ENCODE data around the gene FBXO41. TPM values are rescaled to one million over a fixed set of nuclear protein-coding genes. Genes with fewer than 3 reads are reported as not detected.
"Not testable (repeated sequence)": the region's sequence is repeated elsewhere in the genome, so short reads cannot be mapped to it uniquely, and the experiment has no call there.

FBXO41 gene
- total and polyA plus RNA-seq, 2 donors, result 2.8 to 8.2 TPM

- no peak for DNase-seq (ENCODE audit: low read depth in 6 of 9, low spot score in 9 of 9)
- H3K27me3 ChIP-seq (ENCODE audit: control insufficient read depth in 2 of 2, insufficient read depth in 1 of 2, low read length in 1 of 2), result peaks cover 0 to 2% of the 10 kb centered on the region in 2 donors
Measured at GRCh38 chr2:73264783-73265182, 19.5 kb downstream of the FBXO41 start.

GRCh38 chr2:73264332-73264606 lies 20.0 kb downstream of the FBXO41 start:
- Histone ChIP-seq H3K36me3 (ENCODE audit: control insufficient read depth in 2 of 2, insufficient read depth in 2 of 2, low read length in 1 of 2) (peaks cover 10 to 27% of the 10 kb centered on the region in 2 donors), H3K27me3 (ENCODE audit: control insufficient read depth in 2 of 2, insufficient read depth in 1 of 2, low read length in 1 of 2) (peaks cover 0 to 2% of the 10 kb centered on the region in 2 donors), H3K4me1 (ENCODE audit: control insufficient read depth in 2 of 2, insufficient read depth in 2 of 2, low read length in 2 of 2) (peaks cover 0 to 3% of the 10 kb centered on the region in 2 donors), H3K9me3 (ENCODE audit: control insufficient read depth in 2 of 2, insufficient read depth in 1 of 2, low read length in 1 of 2) (no peaks in the 10 kb centered on the region), H3K4me3 (ENCODE audit: low read length in 2 of 2) (no peak overlapping the region), H3K27ac (ENCODE audit: low read depth in 1 of 2, low read length in 1 of 2) (no peak overlapping the region)
- WGBS, result 98% methylated on average over 15 of the region's 15 CpGs
- DNase-seq (ENCODE audit: low read depth in 6 of 9, low spot score in 9 of 9), result no peak

More at GRCh38 chr2:73264783-73265182, 19.5 kb downstream of the FBXO41 start:
- Histone ChIP-seq H3K27ac (ENCODE audit: low read depth in 1 of 2, low read length in 1 of 2) (no peak overlapping the region), H3K4me3 (ENCODE audit: low read length in 2 of 2) (no peak overlapping the region), H3K4me1 (ENCODE audit: control insufficient read depth in 2 of 2, insufficient read depth in 2 of 2, low read length in 2 of 2) (peaks cover 2 to 5% of the 10 kb centered on the region in 2 donors), H3K36me3 (ENCODE audit: control insufficient read depth in 2 of 2, insufficient read depth in 2 of 2, low read length in 1 of 2) (peaks cover 6 to 22% of the 10 kb centered on the region in 2 donors), H3K9me3 (ENCODE audit: control insufficient read depth in 2 of 2, insufficient read depth in 1 of 2, low read length in 1 of 2) (no peaks in the 10 kb centered on the region)
- WGBS, result 97% methylated on average over 4 of the region's 4 CpGs

GRCh38 chr2:73263540-73264331 lies 20.5 kb downstream of the FBXO41 start:
- H3K4me1 ChIP-seq (ENCODE audit: control insufficient read depth in 2 of 2, insufficient read depth in 2 of 2, low read length in 2 of 2), result no peaks in the 10 kb centered on the region
- H3K27me3 ChIP-seq (ENCODE audit: control insufficient read depth in 2 of 2, insufficient read depth in 1 of 2, low read length in 1 of 2), result peaks cover 0 to 2% of the 10 kb centered on the region in 2 donors
- no peak overlapping the region for H3K27ac ChIP-seq (ENCODE audit: low read depth in 1 of 2, low read length in 1 of 2)
- DNase-seq (ENCODE audit: low read depth in 6 of 9, low spot score in 9 of 9), result no peak
- H3K36me3 ChIP-seq (ENCODE audit: control insufficient read depth in 2 of 2, insufficient read depth in 2 of 2, low read length in 1 of 2), result peaks cover 15 to 32% of the 10 kb centered on the region in 2 donors
- WGBS, result 98% methylated on average over 16 of the region's 16 CpGs
- H3K9me3 ChIP-seq (ENCODE audit: control insufficient read depth in 2 of 2, insufficient read depth in 1 of 2, low read length in 1 of 2), result no peaks in the 10 kb centered on the region
- no peak overlapping the region for H3K4me3 ChIP-seq (ENCODE audit: low read length in 2 of 2)

DNA sequence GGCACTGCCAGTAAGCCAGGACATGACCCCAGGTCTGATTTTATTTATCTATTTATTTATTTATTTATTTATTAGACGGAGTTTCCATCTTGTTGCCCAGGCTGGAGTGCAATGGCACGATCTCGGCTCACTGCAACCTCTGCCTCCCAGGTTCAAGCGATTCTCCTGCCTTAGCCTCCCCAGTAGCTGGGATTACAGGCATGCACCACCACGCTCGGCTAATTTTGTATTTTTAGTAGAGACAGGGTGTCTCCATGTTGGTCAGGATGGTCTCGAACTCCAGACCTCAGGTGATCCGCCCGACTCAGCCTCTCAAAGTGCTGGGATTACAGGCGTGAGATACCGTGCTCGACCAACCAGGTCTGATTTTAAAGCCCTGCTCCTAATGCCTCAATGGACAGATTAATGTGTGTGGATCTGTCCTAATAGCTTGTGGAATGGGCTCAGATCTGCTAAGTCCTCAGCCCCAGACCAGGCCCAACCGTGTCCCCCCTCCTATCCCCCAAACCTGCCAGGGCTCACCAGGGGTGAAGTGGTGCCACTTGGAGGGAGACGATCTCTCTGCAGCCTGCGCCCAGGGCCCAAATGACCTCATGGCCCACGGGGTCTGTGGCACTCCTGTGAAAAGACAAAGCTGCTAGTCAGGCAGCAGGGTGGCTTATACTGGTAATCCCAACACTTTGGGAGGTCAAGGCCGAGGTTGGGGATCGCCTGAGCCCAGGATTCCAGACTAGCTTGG lies 21.4 kb downstream of the FBXO41 start:
- not testable (repeated sequence) for H3K27ac ChIP-seq (ENCODE audit: low read depth in 1 of 2, low read length in 1 of 2); H3K4me3 ChIP-seq (ENCODE audit: low read length in 2 of 2); H3K4me1 ChIP-seq (ENCODE audit: control insufficient read depth in 2 of 2, insufficient read depth in 2 of 2, low read length in 2 of 2); H3K9me3 ChIP-seq (ENCODE audit: control insufficient read depth in 2 of 2, insufficient read depth in 1 of 2, low read length in 1 of 2); DNase-seq (ENCODE audit: low read depth in 6 of 9, low spot score in 9 of 9); H3K27me3 ChIP-seq (ENCODE audit: control insufficient read depth in 2 of 2, insufficient read depth in 1 of 2, low read length in 1 of 2)
- peaks cover 21 to 35% of the 10 kb centered on the region in 2 donors for H3K36me3 ChIP-seq (ENCODE audit: control insufficient read depth in 2 of 2, insufficient read depth in 2 of 2, low read length in 1 of 2)
- 97% methylated on average over 18 of the region's 18 CpGs for WGBS

DNA sequence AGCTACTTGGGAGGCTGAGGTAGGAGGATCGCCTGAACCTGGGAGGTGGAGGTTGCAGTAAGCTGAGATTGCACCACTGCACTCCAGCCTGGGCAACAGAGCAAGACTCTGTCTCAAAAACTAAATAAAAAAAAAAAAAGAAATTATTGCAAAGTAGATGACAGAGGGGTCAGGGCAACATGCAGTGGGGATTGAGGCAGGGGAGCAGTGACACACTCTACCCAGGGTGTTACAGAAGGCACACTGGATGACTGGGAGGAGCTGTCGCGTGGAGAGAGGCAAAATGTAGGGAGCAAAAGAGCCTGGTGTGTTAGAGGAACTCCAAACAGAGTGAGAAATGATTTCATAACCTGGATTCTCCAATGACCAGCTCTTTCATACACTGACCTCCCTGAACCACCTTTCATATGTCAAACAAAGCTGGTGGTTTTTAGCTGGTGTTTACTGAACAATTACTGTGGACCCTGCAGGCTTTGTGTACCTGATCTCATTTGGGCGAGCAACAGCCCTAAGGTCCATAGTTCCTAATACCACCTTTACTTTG lies 22.1 kb downstream of the FBXO41 start:
- no peaks in the 10 kb centered on the region for H3K4me1 ChIP-seq (ENCODE audit: control insufficient read depth in 2 of 2, insufficient read depth in 2 of 2, low read length in 2 of 2)
- no peak overlapping the region for H3K4me3 ChIP-seq (ENCODE audit: low read length in 2 of 2)
- 98% methylated on average over 4 of the region's 4 CpGs for WGBS
- no peaks in the 10 kb centered on the region for H3K9me3 ChIP-seq (ENCODE audit: control insufficient read depth in 2 of 2, insufficient read depth in 1 of 2, low read length in 1 of 2)
- DNase-seq (ENCODE audit: low read depth in 6 of 9, low spot score in 9 of 9), result no peak
- H3K36me3 ChIP-seq (ENCODE audit: control insufficient read depth in 2 of 2, insufficient read depth in 2 of 2, low read length in 1 of 2), result peaks cover 21 to 35% of the 10 kb centered on the region in 2 donors
- no peak overlapping the region for H3K27ac ChIP-seq (ENCODE audit: low read depth in 1 of 2, low read length in 1 of 2)
- no peaks in the 10 kb centered on the region for H3K27me3 ChIP-seq (ENCODE audit: control insufficient read depth in 2 of 2, insufficient read depth in 1 of 2, low read length in 1 of 2)

DNA sequence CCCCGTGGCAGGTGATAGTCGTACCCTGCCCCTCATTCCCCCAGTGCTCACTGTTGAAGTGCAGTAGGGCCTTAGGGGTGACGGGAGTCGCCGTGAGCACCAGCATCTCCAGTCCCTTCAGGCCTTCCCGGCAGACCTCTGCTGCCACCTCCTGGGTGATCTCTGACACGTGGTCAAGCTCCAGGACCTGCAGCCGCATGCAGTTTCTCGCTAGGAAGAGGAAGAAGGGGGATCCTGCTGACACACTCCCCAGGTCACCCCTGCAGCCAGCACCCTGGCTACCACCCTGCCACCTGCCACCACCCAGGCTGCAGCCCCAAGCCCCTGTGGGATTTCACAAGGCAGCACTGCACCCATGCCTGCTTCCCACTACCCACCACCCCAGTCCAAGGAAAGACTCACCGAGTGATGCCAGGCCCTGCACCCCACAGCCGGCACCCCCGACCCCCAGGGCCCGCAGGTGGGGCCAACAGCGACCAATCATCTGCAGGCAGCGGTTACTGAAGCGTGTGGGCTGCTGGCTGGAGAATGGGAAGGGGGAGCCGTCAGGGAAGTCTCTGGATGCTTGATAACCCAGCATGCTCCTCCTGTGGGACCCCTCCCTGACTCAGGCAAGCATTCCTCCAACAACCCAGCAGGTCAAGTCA lies 23.8 kb downstream of the FBXO41 start:
- Histone ChIP-seq H3K36me3 (ENCODE audit: control insufficient read depth in 2 of 2, insufficient read depth in 2 of 2, low read length in 1 of 2) (peaks cover 21 to 32% of the 10 kb centered on the region in 2 donors), H3K27me3 (ENCODE audit: control insufficient read depth in 2 of 2, insufficient read depth in 1 of 2, low read length in 1 of 2) (no peaks in the 10 kb centered on the region), H3K4me1 (ENCODE audit: control insufficient read depth in 2 of 2, insufficient read depth in 2 of 2, low read length in 2 of 2) (no peaks in the 10 kb centered on the region), H3K27ac (ENCODE audit: low read depth in 1 of 2, low read length in 1 of 2) (no peak overlapping the region), H3K4me3 (ENCODE audit: low read length in 2 of 2) (no peak overlapping the region), H3K9me3 (ENCODE audit: control insufficient read depth in 2 of 2, insufficient read depth in 1 of 2, low read length in 1 of 2) (no peaks in the 10 kb centered on the region)
- DNase-seq (ENCODE audit: low read depth in 6 of 9, low spot score in 9 of 9), result no peak
- 91% methylated on average over 17 of the region's 17 CpGs for WGBS

GRCh38 chr2:73259704-73260337 lies 24.5 kb downstream of the FBXO41 start:
- no peak overlapping the region for H3K27ac ChIP-seq (ENCODE audit: low read depth in 1 of 2, low read length in 1 of 2)
- no peaks in the 10 kb centered on the region for H3K9me3 ChIP-seq (ENCODE audit: control insufficient read depth in 2 of 2, insufficient read depth in 1 of 2, low read length in 1 of 2)
- DNase-seq (ENCODE audit: low read depth in 6 of 9, low spot score in 9 of 9), result no peak
- no peaks in the 10 kb centered on the region for H3K4me1 ChIP-seq (ENCODE audit: control insufficient read depth in 2 of 2, insufficient read depth in 2 of 2, low read length in 2 of 2)
- WGBS, result 84% methylated on average over 4 of the region's 4 CpGs
- no peaks in the 10 kb centered on the region for H3K27me3 ChIP-seq (ENCODE audit: control insufficient read depth in 2 of 2, insufficient read depth in 1 of 2, low read length in 1 of 2)
- no peak overlapping the region for H3K4me3 ChIP-seq (ENCODE audit: low read length in 2 of 2)
- peaks cover 28 to 37% of the 10 kb centered on the region in 2 donors for H3K36me3 ChIP-seq (ENCODE audit: control insufficient read depth in 2 of 2, insufficient read depth in 2 of 2, low read length in 1 of 2)

DNA sequence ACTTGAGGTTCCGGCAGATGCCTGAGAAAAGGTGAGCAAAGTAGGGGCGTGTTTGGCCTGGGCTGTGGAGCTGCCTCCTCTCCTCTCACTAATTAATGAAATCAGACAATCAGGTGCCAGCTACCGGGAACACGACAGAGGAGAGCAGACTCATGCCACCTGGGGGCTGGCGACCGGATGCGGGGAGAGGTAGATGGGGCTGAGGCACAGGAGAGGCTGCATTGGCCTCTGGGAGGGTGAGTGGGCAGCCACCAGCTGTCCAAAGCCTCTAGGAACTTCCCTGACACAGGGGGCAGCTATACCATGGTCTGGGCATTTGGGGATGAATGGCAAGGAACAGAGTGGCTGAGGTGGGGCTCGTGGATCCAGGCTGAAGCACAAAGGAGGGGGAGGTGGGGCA lies 25.0 kb downstream of the FBXO41 start:
- no peaks in the 10 kb centered on the region for H3K27me3 ChIP-seq (ENCODE audit: control insufficient read depth in 2 of 2, insufficient read depth in 1 of 2, low read length in 1 of 2)
- no peak overlapping the region for H3K4me3 ChIP-seq (ENCODE audit: low read length in 2 of 2)
- no peaks in the 10 kb centered on the region for H3K4me1 ChIP-seq (ENCODE audit: control insufficient read depth in 2 of 2, insufficient read depth in 2 of 2, low read length in 2 of 2)
- no peak overlapping the region for H3K27ac ChIP-seq (ENCODE audit: low read depth in 1 of 2, low read length in 1 of 2)
- WGBS, result 98% methylated on average over 8 of the region's 8 CpGs
- DNase-seq (ENCODE audit: low read depth in 6 of 9, low spot score in 9 of 9), result no peak
- no peaks in the 10 kb centered on the region for H3K9me3 ChIP-seq (ENCODE audit: control insufficient read depth in 2 of 2, insufficient read depth in 1 of 2, low read length in 1 of 2)
- peaks cover 30 to 40% of the 10 kb centered on the region in 2 donors for H3K36me3 ChIP-seq (ENCODE audit: control insufficient read depth in 2 of 2, insufficient read depth in 2 of 2, low read length in 1 of 2)

Measured in thymus (tissue), 11 donors.